CD4-positive, alpha-beta T cell treated with Interleukin-4 for 4 hours (primary cell): ENCODE measurements around the gene CT45A2.
"Not testable (repeated sequence)": the region's sequence is repeated elsewhere in the genome, so short reads cannot be mapped to it uniquely, and the experiment has no call there.

Experiments
- DNase-seq: peaks from one replicate; pipeline ENCODE4 v3.0.0-alpha.2; 2020

The CT45A2 gene

GRCh38 chrX:135819912-135820311, at the start of gene CT45A2:
Gene CT45A2 (minus strand): TSS chrX:135820012. CDS start chrX:135816265, 3,747 bp downstream.
- not testable (repeated sequence) for DNase-seq

DNA sequence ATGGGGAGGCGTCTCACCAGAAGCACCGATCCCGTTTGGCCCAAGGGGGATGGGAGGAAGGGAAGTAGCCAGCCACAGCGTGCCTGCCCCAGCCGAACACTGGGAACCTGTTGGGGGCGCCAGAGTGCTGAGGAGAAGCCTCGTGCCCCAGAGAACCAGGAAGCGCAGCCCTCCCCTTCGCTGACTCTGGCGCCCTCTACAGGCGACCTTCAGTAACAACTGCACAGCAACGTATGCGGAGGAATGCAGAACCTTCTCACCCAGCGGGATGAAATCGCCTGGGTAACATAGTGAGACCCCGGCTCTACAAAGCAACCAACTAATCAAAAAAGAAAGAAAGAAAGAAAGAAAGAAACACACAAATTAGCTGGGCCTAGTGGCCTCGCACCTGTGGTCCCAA, 34.6 kb upstream of the CT45A2 start, which contains the start of gene CT45A8:
Gene CT45A8 (minus strand): TSS at position 101 of the 400 bp plus-strand sequence. CDS start 3,755 bp downstream, outside the sequence.
- DNase-seq: not testable (repeated sequence)

GRCh38 chrX:135837180-135837579, 17.4 kb upstream of the CT45A2 start, which contains the start of gene CT45A7:
Gene CT45A7 (minus strand): TSS chrX:135837280. CDS start chrX:135833533, 3,747 bp downstream.
- DNase-seq: not testable (repeated sequence)

- DNase-seq: not testable (repeated sequence)
Observed at GRCh38 chrX:135802687-135803086, 17.1 kb downstream of the CT45A2 start, which contains the start of gene CT45A6. Gene CT45A6 (minus strand): TSS chrX:135802787. CDS start chrX:135798993, 3,794 bp downstream.

DNA sequence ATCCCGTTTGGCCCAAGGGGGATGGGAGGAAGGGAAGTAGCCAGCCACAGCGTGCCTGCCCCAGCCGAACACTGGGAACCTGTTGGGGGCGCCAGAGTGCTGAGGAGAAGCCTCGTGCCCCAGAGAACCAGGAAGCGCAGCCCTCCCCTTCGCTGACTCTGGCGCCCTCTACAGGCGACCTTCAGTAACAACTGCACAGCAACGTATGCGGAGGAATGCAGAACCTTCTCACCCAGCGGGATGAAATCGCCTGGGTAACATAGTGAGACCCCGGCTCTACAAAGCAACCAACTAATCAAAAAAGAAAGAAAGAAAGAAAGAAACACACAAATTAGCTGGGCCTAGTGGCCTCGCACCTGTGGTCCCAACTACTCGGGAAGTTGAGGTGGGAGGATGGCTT, 34.4 kb downstream of the CT45A2 start, which contains the start of gene CT45A5:
Gene CT45A5 (minus strand): TSS at position 101 of the 400 bp plus-strand sequence. CDS start 3,774 bp downstream, outside the sequence.
- not testable (repeated sequence) for DNase-seq

DNA sequence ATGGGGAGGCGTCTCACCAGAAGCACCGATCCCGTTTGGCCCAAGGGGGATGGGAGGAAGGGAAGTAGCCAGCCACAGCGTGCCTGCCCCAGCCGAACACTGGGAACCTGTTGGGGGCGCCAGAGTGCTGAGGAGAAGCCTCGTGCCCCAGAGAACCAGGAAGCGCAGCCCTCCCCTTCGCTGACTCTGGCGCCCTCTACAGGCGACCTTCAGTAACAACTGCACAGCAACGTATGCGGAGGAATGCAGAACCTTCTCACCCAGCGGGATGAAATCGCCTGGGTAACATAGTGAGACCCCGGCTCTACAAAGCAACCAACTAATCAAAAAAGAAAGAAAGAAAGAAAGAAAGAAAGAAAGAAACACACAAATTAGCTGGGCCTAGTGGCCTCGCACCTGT, 51.7 kb downstream of the CT45A2 start, which contains the start of gene CT45A3:
Gene CT45A3 (minus strand): TSS at position 101 of the 400 bp plus-strand sequence. CDS start 3,747 bp downstream, outside the sequence.
- not testable (repeated sequence) for DNase-seq
